ENCODE results near the gene ANXA3. TPM values are rescaled to one million over a fixed set of nuclear protein-coding genes. Genes with fewer than 3 reads are reported as not detected.

ANXA3 gene
- total and polyA plus RNA-seq, 3 experiments from 2014 or later = not detected

GRCh38 chr4:78612398-78613178, 61.0 kb downstream of the ANXA3 start:
- H3K4me1 Mint-ChIP-seq = peaks cover 5 to 23% (median 14%) of the 10 kb centered on the region in 3 donors
- DNase-seq = peak in 1 of 5 donors; percentile 2
- H3K9me3 Mint-ChIP-seq = no peaks in the 10 kb centered on the region
- no peaks in the 10 kb centered on the region for H3K27me3 ChIP-seq (ENCODE audit: insufficient read depth, low read length, poor library complexity, severe bottlenecking)
- H3K4me3 Mint-ChIP-seq = no peak overlapping the region
- no peaks in the 10 kb centered on the region for H3K9me3 ChIP-seq (ENCODE audit: low read length)
- no peak overlapping the region for H3K27ac ChIP-seq (ENCODE audit: low read depth, low read length)
- CTCF ChIA-PET = no interaction called here
- H3K4me3 ChIP-seq (ENCODE audit: low read length) = no peak overlapping the region
- no peaks in the 10 kb centered on the region for H3K36me3 Mint-ChIP-seq
- no peak overlapping the region for H3K27ac Mint-ChIP-seq
- no peaks in the 10 kb centered on the region for H3K36me3 ChIP-seq (ENCODE audit: insufficient read depth, low read length)
- peaks cover 32% of the 10 kb centered on the region for H3K4me1 ChIP-seq (ENCODE audit: insufficient read depth, low read length)
- POLR2A ChIA-PET = no interaction called here
- no peaks in the 10 kb centered on the region for H3K27me3 Mint-ChIP-seq

DNA sequence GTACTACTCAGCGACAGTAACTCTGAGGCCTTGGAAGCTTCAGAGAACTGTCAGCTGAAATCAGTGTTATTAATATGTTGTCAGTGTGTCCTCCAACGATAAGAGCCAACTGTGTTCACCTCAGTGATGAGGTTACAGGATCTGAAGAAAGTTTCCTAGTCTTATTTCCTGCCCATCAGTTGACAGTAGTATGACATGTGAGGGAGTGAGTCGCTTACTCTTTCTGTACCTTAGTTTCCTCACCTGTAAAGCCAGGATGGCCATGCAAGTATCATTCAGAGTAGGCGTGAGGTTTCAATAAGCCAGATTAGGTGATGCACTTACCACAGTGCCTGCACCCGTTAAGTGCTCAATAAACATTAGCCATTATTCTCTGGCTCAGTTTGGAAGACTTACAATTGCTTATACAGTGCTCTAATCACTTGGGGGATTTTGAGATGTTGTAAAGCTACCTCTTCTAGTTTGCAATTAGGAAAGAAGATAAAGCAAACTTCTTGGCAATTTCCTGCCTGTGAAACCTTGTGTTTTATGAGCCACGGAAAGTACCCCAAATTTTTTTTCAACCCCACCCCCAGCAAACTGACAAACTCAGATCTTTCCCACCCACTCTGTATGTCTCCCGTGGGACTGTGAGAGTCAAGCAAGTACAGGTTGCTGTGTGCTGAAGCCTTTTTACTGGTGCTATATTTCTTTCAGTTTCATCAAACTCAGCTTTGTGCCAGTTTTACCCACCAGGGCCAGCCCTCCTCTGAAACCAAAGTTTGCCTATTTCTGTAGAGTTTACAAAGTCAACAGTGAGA, 62.2 kb downstream of the ANXA3 start:
- H3K27me3 ChIP-seq (ENCODE audit: insufficient read depth, low read length, poor library complexity, severe bottlenecking) = no peaks in the 10 kb centered on the region
- H3K9me3 Mint-ChIP-seq = no peaks in the 10 kb centered on the region
- H3K4me1 Mint-ChIP-seq = peaks cover 5 to 23% (median 14%) of the 10 kb centered on the region in 3 donors
- no peaks in the 10 kb centered on the region for H3K36me3 ChIP-seq (ENCODE audit: insufficient read depth, low read length)
- CTCF ChIA-PET = no interaction called here
- H3K36me3 Mint-ChIP-seq = no peaks in the 10 kb centered on the region
- no peaks in the 10 kb centered on the region for H3K27me3 Mint-ChIP-seq
- POLR2A ChIA-PET = no interaction called here
- no peak overlapping the region for H3K4me3 ChIP-seq (ENCODE audit: low read length)
- no peak overlapping the region for H3K4me3 Mint-ChIP-seq
- no peak overlapping the region for H3K27ac ChIP-seq (ENCODE audit: low read depth, low read length)
- H3K4me1 ChIP-seq (ENCODE audit: insufficient read depth, low read length) = peaks cover 32% of the 10 kb centered on the region
- no peaks in the 10 kb centered on the region for H3K9me3 ChIP-seq (ENCODE audit: low read length)
- DNase-seq = no peak
- no peak overlapping the region for H3K27ac Mint-ChIP-seq

- Histone ChIP-seq H3K27me3 (ENCODE audit: insufficient read depth, low read length, poor library complexity, severe bottlenecking) (no peaks in the 10 kb centered on the region), H3K4me1 (ENCODE audit: insufficient read depth, low read length) (peaks cover 20% of the 10 kb centered on the region), H3K27ac (ENCODE audit: low read depth, low read length) (no peak overlapping the region), H3K4me3 (ENCODE audit: low read length) (no peak overlapping the region), H3K9me3 (ENCODE audit: low read length) (no peaks in the 10 kb centered on the region), H3K36me3 (ENCODE audit: insufficient read depth, low read length) (no peaks in the 10 kb centered on the region)
- Mint-ChIP-seq H3K4me1 (peaks cover 0 to 14% (median 8%) of the 10 kb centered on the region in 3 donors), H3K27ac (no peak overlapping the region), H3K36me3 (no peaks in the 10 kb centered on the region), H3K4me3 (no peak overlapping the region), H3K9me3 (no peaks in the 10 kb centered on the region), H3K27me3 (peaks cover 2 to 4% of the 10 kb centered on the region in 2 donors)
- POLR2A ChIA-PET = no interaction called here
- CTCF ChIA-PET = no interaction called here
- DNase-seq = no peak
Measured at GRCh38 chr4:78616046-78616498, 64.5 kb downstream of the ANXA3 start.

DNA sequence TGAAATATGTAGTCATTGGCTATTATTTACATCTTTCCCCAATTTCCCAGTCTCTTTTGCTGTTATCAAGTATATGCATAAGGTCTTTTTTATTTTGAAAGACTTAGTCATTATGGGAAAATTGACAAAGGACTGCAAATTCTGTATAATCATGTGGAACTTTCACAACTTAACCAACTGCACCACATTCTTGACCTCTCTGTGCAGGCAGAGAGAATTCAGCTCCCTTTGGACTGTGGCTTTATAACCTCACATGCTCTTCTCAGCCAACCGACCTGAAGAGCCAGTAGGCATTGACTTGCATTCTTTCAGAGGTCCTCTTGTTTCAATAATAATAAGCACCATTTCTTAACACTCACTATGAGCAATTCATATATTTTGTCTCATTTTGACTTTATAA, 66.9 kb downstream of the ANXA3 start:
- Histone ChIP-seq H3K27me3 (ENCODE audit: insufficient read depth, low read length, poor library complexity, severe bottlenecking) (no peaks in the 10 kb centered on the region), H3K4me3 (ENCODE audit: low read length) (no peak overlapping the region), H3K27ac (ENCODE audit: low read depth, low read length) (no peak overlapping the region), H3K36me3 (ENCODE audit: insufficient read depth, low read length) (no peaks in the 10 kb centered on the region), H3K4me1 (ENCODE audit: insufficient read depth, low read length) (peaks cover 8% of the 10 kb centered on the region), H3K9me3 (ENCODE audit: low read length) (no peaks in the 10 kb centered on the region)
- Mint-ChIP-seq H3K4me1 (peaks cover 0 to 8% (median 7%) of the 10 kb centered on the region in 3 donors), H3K27me3 (peaks cover 2 to 12% of the 10 kb centered on the region in 2 donors), H3K4me3 (no peak overlapping the region), H3K27ac (no peak overlapping the region), H3K36me3 (no peaks in the 10 kb centered on the region), H3K9me3 (no peaks in the 10 kb centered on the region)
- CTCF ChIA-PET = no interaction called here
- POLR2A ChIA-PET = no interaction called here
- DNase-seq = no peak

DNA sequence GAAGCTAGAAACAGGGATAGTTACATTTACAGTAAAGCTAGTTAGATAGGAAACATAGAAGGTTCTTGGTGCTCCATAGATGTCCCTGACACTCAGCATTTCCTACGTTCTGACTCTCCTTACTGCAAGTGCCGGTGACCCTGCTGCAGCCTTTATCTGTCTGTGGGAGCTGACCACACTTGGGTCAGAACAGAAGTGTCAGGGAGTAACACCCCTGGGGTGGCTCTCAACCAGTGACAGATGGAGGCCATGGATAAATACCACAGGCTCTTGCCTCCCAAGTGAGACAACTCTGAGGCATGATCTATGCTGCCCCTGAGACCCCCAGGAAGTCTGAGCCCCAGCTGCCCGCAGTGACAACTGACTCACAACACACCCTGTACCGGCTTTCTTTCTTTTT, 69.8 kb downstream of the ANXA3 start:
- Histone ChIP-seq H3K4me3 (ENCODE audit: low read length) (no peak overlapping the region), H3K27ac (ENCODE audit: low read depth, low read length) (peak overlapping the region; percentile 9), H3K9me3 (ENCODE audit: low read length) (no peaks in the 10 kb centered on the region), H3K4me1 (ENCODE audit: insufficient read depth, low read length) (no peaks in the 10 kb centered on the region), H3K36me3 (ENCODE audit: insufficient read depth, low read length) (no peaks in the 10 kb centered on the region), H3K27me3 (ENCODE audit: insufficient read depth, low read length, poor library complexity, severe bottlenecking) (no peaks in the 10 kb centered on the region)
- peaks cover 2 to 12% of the 10 kb centered on the region in 2 donors for H3K27me3 Mint-ChIP-seq
- POLR2A ChIA-PET = no interaction called here
- H3K36me3 Mint-ChIP-seq = no peaks in the 10 kb centered on the region
- no peak overlapping the region for H3K27ac Mint-ChIP-seq
- no peaks in the 10 kb centered on the region for H3K9me3 Mint-ChIP-seq
- H3K4me3 Mint-ChIP-seq = no peak overlapping the region
- CTCF ChIA-PET = no interaction called here
- DNase-seq = no peak
- H3K4me1 Mint-ChIP-seq = no peaks in the 10 kb centered on the region

GRCh38 chr4:78622253-78622979, 70.8 kb downstream of the ANXA3 start:
- CTCF ChIA-PET = interaction anchor here (1.2 kb wide), 1 partner anchor 36 kb away, joined by 3 read pairs; no protein-coding TSS in a partner anchor

GRCh38 chr4:78624048-78624447, 72.5 kb downstream of the ANXA3 start:
- no peaks in the 10 kb centered on the region for H3K27me3 ChIP-seq (ENCODE audit: insufficient read depth, low read length, poor library complexity, severe bottlenecking)
- Mint-ChIP-seq H3K9me3 (no peaks in the 10 kb centered on the region), H3K4me3 (no peak overlapping the region), H3K4me1 (peaks cover 0 to 3% (median 0%) of the 10 kb centered on the region in 3 donors), H3K27me3 (peaks cover 2 to 12% of the 10 kb centered on the region in 2 donors), H3K27ac (no peak overlapping the region), H3K36me3 (no peaks in the 10 kb centered on the region)
- no peaks in the 10 kb centered on the region for H3K9me3 ChIP-seq (ENCODE audit: low read length)
- no peaks in the 10 kb centered on the region for H3K36me3 ChIP-seq (ENCODE audit: insufficient read depth, low read length)
- H3K4me1 ChIP-seq (ENCODE audit: insufficient read depth, low read length) = no peaks in the 10 kb centered on the region
- ChIA-PET POLR2A (no interaction called here), CTCF (no interaction called here)
- DNase-seq = no peak
- H3K27ac ChIP-seq (ENCODE audit: low read depth, low read length) = no peak overlapping the region
- H3K4me3 ChIP-seq (ENCODE audit: low read length) = no peak overlapping the region

More at GRCh38 chr4:78622253-78622979, 70.8 kb downstream of the ANXA3 start:
- Mint-ChIP-seq H3K4me1 (peaks cover 0 to 3% (median 0%) of the 10 kb centered on the region in 3 donors), H3K9me3 (no peaks in the 10 kb centered on the region), H3K4me3 (no peak overlapping the region), H3K27me3 (peaks cover 2 to 12% of the 10 kb centered on the region in 2 donors), H3K36me3 (no peaks in the 10 kb centered on the region), H3K27ac (peak overlapping the region in 1 of 8 donors; percentile 48)
- Histone ChIP-seq H3K27me3 (ENCODE audit: insufficient read depth, low read length, poor library complexity, severe bottlenecking) (no peaks in the 10 kb centered on the region), H3K27ac (ENCODE audit: low read depth, low read length) (no peak overlapping the region), H3K36me3 (ENCODE audit: insufficient read depth, low read length) (no peaks in the 10 kb centered on the region), H3K4me3 (ENCODE audit: low read length) (no peak overlapping the region), H3K4me1 (ENCODE audit: insufficient read depth, low read length) (no peaks in the 10 kb centered on the region), H3K9me3 (ENCODE audit: low read length) (no peaks in the 10 kb centered on the region)
- POLR2A ChIA-PET = no interaction called here
- DNase-seq = no peak

DNA sequence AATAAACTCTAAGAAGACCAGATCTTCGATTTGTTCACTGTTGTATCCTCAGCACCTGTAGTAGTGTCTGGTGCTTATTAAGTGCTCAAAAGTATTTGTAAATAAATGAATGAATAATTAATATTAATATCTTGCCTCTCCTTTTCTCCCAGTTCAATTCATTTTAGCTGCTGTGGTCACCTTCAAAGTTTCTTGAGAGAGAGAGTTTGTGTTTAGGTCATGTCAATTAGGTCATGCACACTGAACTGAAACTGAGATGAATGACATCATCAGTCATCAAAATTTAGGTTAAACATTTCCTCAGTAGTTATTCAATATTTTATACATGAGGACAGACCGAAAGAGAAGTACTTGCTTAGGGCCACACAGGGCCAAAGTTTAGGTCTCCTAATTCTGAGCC, 73.5 kb downstream of the ANXA3 start:
- H3K27me3 Mint-ChIP-seq = peaks cover 0 to 12% of the 10 kb centered on the region in 2 donors
- Histone ChIP-seq H3K4me1 (ENCODE audit: insufficient read depth, low read length) (no peaks in the 10 kb centered on the region), H3K27me3 (ENCODE audit: insufficient read depth, low read length, poor library complexity, severe bottlenecking) (no peaks in the 10 kb centered on the region), H3K4me3 (ENCODE audit: low read length) (no peak overlapping the region), H3K27ac (ENCODE audit: low read depth, low read length) (no peak overlapping the region), H3K9me3 (ENCODE audit: low read length) (no peaks in the 10 kb centered on the region), H3K36me3 (ENCODE audit: insufficient read depth, low read length) (no peaks in the 10 kb centered on the region)
- H3K36me3 Mint-ChIP-seq = no peaks in the 10 kb centered on the region
- H3K9me3 Mint-ChIP-seq = no peaks in the 10 kb centered on the region
- no peak overlapping the region for H3K27ac Mint-ChIP-seq
- ChIA-PET POLR2A (no interaction called here), CTCF (no interaction called here)
- no peak for DNase-seq
- no peak overlapping the region for H3K4me3 Mint-ChIP-seq
- H3K4me1 Mint-ChIP-seq = peaks cover 0 to 3% (median 0%) of the 10 kb centered on the region in 3 donors
